IMR-90 (cell line): ENCODE data around the gene CYSLTR2. TPM values are rescaled to one million over a fixed set of nuclear protein-coding genes. Genes with fewer than 3 reads are reported as not detected.

Experiments
- ATAC-seq: fragments of 200-7000 bp; cut with Tn5 transposase; 2 replicates; pipeline ENCODE4 v1.9.1; 2020; ENCODE audit warnings: low read depth, mild to moderate bottlenecking, moderate library complexity
- BruUV-seq: library from RNA; stranded (reverse); fragments of 400-500 nt; replicated peaks from 2 replicates; lab custom pipeline; 2021; lab: Mats Ljungman, UMichigan
- CTCF ChIA-PET: fragments of 300-600 bp; formaldehyde crosslinking; extraction: SDS; loops from one replicate; lab custom pipeline; 2021; ENCODE audit warnings: antibody characterized with exemption; lab: Yijun Ruan, JAX
- POLR2A ChIA-PET: fragments of 300-600 bp; sonication (Branson Sonifier 250); formaldehyde crosslinking; loops from one replicate; lab custom pipeline; 2022; ENCODE audit warnings: antibody characterized with exemption; ENCODE audit not compliant: unreplicated experiment; lab: Charles Lee
- DNase-seq: peaks from one replicate; pipeline ENCODE4 v3.0.0; 2013
- H2AFZ ChIP-seq: replicated peaks from 2 replicates; pipeline ENCODE3; 2013; ENCODE audit warnings: low read length, mild to moderate bottlenecking; ENCODE audit not compliant: poor library complexity
- H2AK5ac ChIP-seq: 2 replicates; pipeline ENCODE4 v1.6.1; 2013; ENCODE audit warnings: low read depth, low read length, inconsistent platforms
- H2AK9ac ChIP-seq: replicated peaks from 2 replicates; pipeline ENCODE3; 2013; ENCODE audit warnings: mild to moderate bottlenecking, low read depth, low read length, moderate library complexity; ENCODE audit not compliant: poor library complexity
- H2BK120ac ChIP-seq: 2 replicates; pipeline ENCODE4 v1.6.1; 2013; ENCODE audit warnings: low read depth, low read length, inconsistent platforms
- H2BK15ac ChIP-seq: 3 replicates; pipeline ENCODE4 v1.6.1; 2013; ENCODE audit warnings: low read depth, low read length, inconsistent platforms
- H2BK20ac ChIP-seq: 2 replicates; pipeline ENCODE4 v1.6.1; 2013; ENCODE audit warnings: low read depth, mild to moderate bottlenecking, inconsistent platforms, low read length, moderate library complexity
- H2BK5ac ChIP-seq: 2 replicates; pipeline ENCODE4 v1.6.1; 2013; ENCODE audit warnings: mild to moderate bottlenecking, low read depth, low read length, inconsistent platforms; ENCODE audit not compliant: poor library complexity, severe bottlenecking
- H3K14ac ChIP-seq: replicated peaks from 2 replicates; pipeline ENCODE4 v1.6.1; 2013; ENCODE audit warnings: low read depth, low read length, inconsistent platforms
- H3K18ac ChIP-seq: 2 replicates; pipeline ENCODE4 v1.6.1; 2013; ENCODE audit warnings: low read depth, low read length, control low read depth
- H3K23ac ChIP-seq: 2 replicates; pipeline ENCODE4 v1.6.1; 2013; ENCODE audit warnings: low read depth, low read length, inconsistent platforms
- H3K27ac ChIP-seq: 2 replicates; pipeline ENCODE4 v1.5.1; 2013; ENCODE audit warnings: mild to moderate bottlenecking, control low read depth, low read length; ENCODE audit not compliant: insufficient read depth
- H3K27me3 ChIP-seq: 2 replicates; pipeline ENCODE4 v1.6.1; 2013; ENCODE audit warnings: low read length; ENCODE audit not compliant: control insufficient read depth, insufficient read depth
- H3K36me3 ChIP-seq: 2 replicates; pipeline ENCODE4 v1.6.1; 2013; ENCODE audit warnings: low read length, mixed read lengths; ENCODE audit not compliant: control insufficient read depth, insufficient read depth
- H3K4ac ChIP-seq: 2 replicates; pipeline ENCODE4 v1.6.1; 2013; ENCODE audit warnings: low read depth, low read length, inconsistent platforms
- H3K4me1 ChIP-seq: 2 replicates; pipeline ENCODE4 v1.6.1; 2013; ENCODE audit warnings: low read length, mixed read lengths; ENCODE audit not compliant: control insufficient read depth, insufficient read depth
- H3K4me2 ChIP-seq: 2 replicates; pipeline ENCODE4 v1.6.1; 2013; ENCODE audit warnings: low read depth, mild to moderate bottlenecking, control low read depth, low read length, moderate library complexity
- H3K4me3 ChIP-seq: 2 replicates; pipeline ENCODE4 v1.5.1; 2013; ENCODE audit warnings: low read depth, mild to moderate bottlenecking, control low read depth, low read length, moderate library complexity; ENCODE audit not compliant: insufficient read depth
- H3K56ac ChIP-seq: 2 replicates; pipeline ENCODE4 v1.6.1; 2013; ENCODE audit warnings: low read length, inconsistent platforms; ENCODE audit not compliant: insufficient read depth; ENCODE audit errors: extremely low read depth
- H3K79me1 ChIP-seq, 2 experiments: 2 replicates each; pipeline ENCODE4 v1.6.1; 2013; ENCODE audit warnings: low read length in 2 of 2, inconsistent platforms in 1 of 2, low read depth in 1 of 2
- H3K9ac ChIP-seq: 2 replicates; pipeline ENCODE4 v1.6.1; 2013; ENCODE audit warnings: low read depth, low read length, control low read depth
- H3K9me1 ChIP-seq: 2 replicates; pipeline ENCODE4 v1.6.1; 2013; ENCODE audit warnings: low read length, inconsistent platforms; ENCODE audit not compliant: insufficient read depth
- H3K9me3 ChIP-seq: 2 replicates; pipeline ENCODE4 v1.6.1; 2013; ENCODE audit warnings: low read length; ENCODE audit not compliant: control insufficient read depth, insufficient read depth
- H4K20me1 ChIP-seq: 2 replicates; pipeline ENCODE4 v1.6.1; 2013; ENCODE audit warnings: low read length, inconsistent platforms; ENCODE audit not compliant: insufficient read depth
- H4K5ac ChIP-seq: 2 replicates; pipeline ENCODE4 v1.6.1; 2013; ENCODE audit warnings: mild to moderate bottlenecking, low read depth, low read length, control low read depth
- H4K8ac ChIP-seq, 2 experiments: 2 replicates each; pipeline ENCODE4 v1.6.1; 2013; ENCODE audit warnings: low read depth in 2 of 2, low read length in 2 of 2, control low read depth in 1 of 2, inconsistent platforms in 1 of 2
- H4K91ac ChIP-seq: 2 replicates; pipeline ENCODE4 v1.6.1; 2013; ENCODE audit warnings: low read depth, low read length, inconsistent platforms; ENCODE audit not compliant: insufficient read depth
- BHLHE40 ChIP-seq: fragments of 150-350 bp; IDR thresholded peaks from 2 replicates; pipeline ENCODE4 v1.6.1; 2016; ENCODE audit warnings: mild to moderate bottlenecking, low read depth, low read length
- CEBPB ChIP-seq: IDR thresholded peaks from 2 replicates; pipeline ENCODE4 v1.6.1; 2012; ENCODE audit warnings: low read depth, low read length, improper control_type of control experiment
- CHD1 ChIP-seq: IDR thresholded peaks from 2 replicates; pipeline ENCODE4 v1.6.1; 2012; ENCODE audit warnings: low read depth, low read length, improper control_type of control experiment
- CTCF ChIP-seq: conservative IDR thresholded peaks from 2 replicates; pipeline ENCODE4 v1.5.1; 2012; ENCODE audit warnings: mild to moderate bottlenecking, low read depth, low read length, improper control_type of control experiment
- MXI1 ChIP-seq: IDR thresholded peaks from 2 replicates; pipeline ENCODE4 v1.6.1; 2012; ENCODE audit warnings: low read depth, mild to moderate bottlenecking, low read length, moderate library complexity, borderline replicate concordance
- RAD21 ChIP-seq: IDR thresholded peaks from 2 replicates; pipeline ENCODE4 v1.6.1; 2012; ENCODE audit warnings: low read length, improper control_type of control experiment
- SMC3 ChIP-seq: fragments of 150-350 bp; IDR thresholded peaks from 2 replicates; pipeline ENCODE4 v1.6.1; 2016; ENCODE audit warnings: low read depth, mild to moderate bottlenecking, antibody characterized with exemption, low read length, moderate library complexity
- WGBS, 2 experiments: methylation state at CpG; one replicate each; pipeline versions ENCODE4 v1.1.5 to v1.1.7; 2013; ENCODE audit warnings: missing lambda C conversion rate in 2 of 2; ENCODE audit not compliant: insufficient read length in 1 of 2; ENCODE audit errors: extremely low coverage in 2 of 2; 5-methylcytosine and 5-hydroxymethylcytosine counted together
- dilution Hi-C: fragments of 300-500 bp; cut with HindIII; formaldehyde crosslinking; loops from one replicate; pipeline ENCODE4 v1.14.3; 2018; ENCODE audit warnings: low sequenced_read_pairs; ENCODE audit not compliant: unreplicated experiment
- in situ Hi-C: fragments of 300-500 bp; cut with MboI; formaldehyde crosslinking; loops from 3 replicates; pipeline ENCODE4 v1.14.3; 2019; ENCODE audit warnings: low sequenced_read_pairs, inconsistent platforms, mixed read lengths
- intact Hi-C: fragments of 100-400 bp; cut with micrococcal nuclease; formaldehyde crosslinking; loops from 2 replicates; pipeline ENCODE4 v1.10.0; 2022
- polyA plus RNA-seq, 3 experiments: library from polyadenylated mRNA; depleted of rRNA; stranded (reverse); fragments of >200 nt; gene quantifications; 2 replicates each; pipeline ENCODE4 v1.2.3, GENCODE V29; 2012; ENCODE audit warnings: low replicate concordance in 1 of 3
- total RNA-seq: library from RNA; depleted of rRNA; stranded (reverse); fragments of >200 nt; gene quantifications from 2 replicates; pipeline ENCODE4 v1.2.3, GENCODE V29; 2012

CYSLTR2 gene
- total and polyA plus RNA-seq, 2 of the 4 experiments (the other 2 are of a cell fraction): not detected

GRCh38 chr13:48644141-48644540 lies 9.6 kb upstream of the CYSLTR2 start:
- Histone ChIP-seq H2BK120ac (no peak overlapping the region), H3K36me3 (no peaks in the 10 kb centered on the region), H2BK5ac (no peak overlapping the region), H2AFZ (no peak overlapping the region), H3K4ac (no peak overlapping the region), H4K91ac (no peak overlapping the region), H3K9me3 (no peaks in the 10 kb centered on the region), H4K8ac (no peak overlapping the region), H4K5ac (no peak overlapping the region), H2BK15ac (no peak overlapping the region), H3K9me1 (no peaks in the 10 kb centered on the region), H2AK5ac (no peak overlapping the region), H3K56ac (no peak overlapping the region), H3K14ac (no peak overlapping the region), H2AK9ac (no peak overlapping the region), H4K20me1 (no peaks in the 10 kb centered on the region), H3K4me1 (no peaks in the 10 kb centered on the region), H3K27ac (no peak overlapping the region), H3K9ac (no peak overlapping the region), H3K79me1 (no peaks in the 10 kb centered on the region), H3K4me2 (no peak overlapping the region), H3K27me3 (peaks cover 14% of the 10 kb centered on the region), H3K18ac (no peak overlapping the region), H3K4me3 (no peak overlapping the region), H2BK20ac (no peak overlapping the region), H3K23ac (no peak overlapping the region)
- no peak for TF ChIP-seq RAD21
- TF ChIP-seq CHD1: no peak
- TF ChIP-seq BHLHE40: no peak
- no peak for TF ChIP-seq CTCF
- no peak for TF ChIP-seq MXI1
- TF ChIP-seq SMC3: no peak
- TF ChIP-seq CEBPB: no peak
- intact Hi-C loops: no loop called here
- no TSS peak for BruUV-seq
- DNase-seq (no peak), ATAC-seq (no peak)
- in situ Hi-C loops: no loop called here
- WGBS, 2 experiments: 100% methylated on average over 1 of the region's 5 CpGs; no CpG with 5 or more reads in 1 of the 2 experiments
- dilution Hi-C loops: no loop called here
- CTCF ChIA-PET: no interaction called here
- POLR2A ChIA-PET: no interaction called here
